HEK293 (cell line): Measurements from ENCODE around the gene FAM240A.

Source experiments
- ZBTB17 ChIP-seq: fragments of 450-650 bp; formaldehyde crosslinking; IDR thresholded peaks from 2 replicates; pipeline ENCODE4 v1.5.1; 2016; ENCODE audit warnings: missing biosample characterization, missing genetic modification characterization
- ZNF530 ChIP-seq: fragments of 450-650 bp; formaldehyde crosslinking; IDR thresholded peaks from 2 replicates; pipeline ENCODE4 v1.5.1; 2016; ENCODE audit warnings: low read depth, missing biosample characterization, missing genetic modification characterization
- ZSCAN30 ChIP-seq: fragments of 450-650 bp; IDR thresholded peaks from 2 replicates; pipeline ENCODE4 v1.5.1; 2018; ENCODE audit warnings: missing biosample characterization, mild to moderate bottlenecking, missing genetic modification characterization, moderate library complexity
- TF ChIP-seq, protein P1 (sequence below): fragments of 450-650 bp; formaldehyde crosslinking; IDR thresholded peaks from 2 replicates; pipeline ENCODE4 v1.5.1; 2016; ENCODE audit warnings: missing biosample characterization, missing genetic modification characterization
- TF ChIP-seq, protein P2 (sequence below): fragments of 450-650 bp; formaldehyde crosslinking; IDR thresholded peaks from 2 replicates; pipeline ENCODE4 v1.5.1; 2016; ENCODE audit warnings: missing biosample characterization, missing genetic modification characterization, low read depth
- TF ChIP-seq, protein P3 (sequence below): fragments of 450-650 bp; formaldehyde crosslinking; IDR thresholded peaks from 2 replicates; pipeline ENCODE4 v1.5.1; 2016; ENCODE audit warnings: missing biosample characterization, missing genetic modification characterization

DNA sequence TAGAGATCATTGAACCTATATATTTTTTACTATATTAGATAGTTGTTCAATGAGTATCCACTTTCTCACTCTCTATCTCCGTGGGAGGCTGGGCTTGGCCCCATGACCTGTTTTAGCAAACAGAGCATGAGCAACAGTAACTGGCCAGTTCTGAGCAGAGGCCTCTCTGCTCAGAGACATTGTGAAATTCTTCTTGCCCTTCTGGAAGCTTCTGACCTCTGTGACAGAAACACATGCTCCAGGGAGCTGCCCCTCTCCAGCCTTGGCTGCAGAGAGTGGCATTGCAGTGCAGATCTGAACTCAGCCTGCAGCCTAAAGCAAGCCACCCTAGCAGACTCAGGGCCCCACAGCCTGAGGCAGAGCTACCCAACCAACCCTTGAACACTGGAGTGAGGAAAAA lies 20.5 kb downstream of the FAM240A start:
- TF ChIP-seq, protein P1, sequence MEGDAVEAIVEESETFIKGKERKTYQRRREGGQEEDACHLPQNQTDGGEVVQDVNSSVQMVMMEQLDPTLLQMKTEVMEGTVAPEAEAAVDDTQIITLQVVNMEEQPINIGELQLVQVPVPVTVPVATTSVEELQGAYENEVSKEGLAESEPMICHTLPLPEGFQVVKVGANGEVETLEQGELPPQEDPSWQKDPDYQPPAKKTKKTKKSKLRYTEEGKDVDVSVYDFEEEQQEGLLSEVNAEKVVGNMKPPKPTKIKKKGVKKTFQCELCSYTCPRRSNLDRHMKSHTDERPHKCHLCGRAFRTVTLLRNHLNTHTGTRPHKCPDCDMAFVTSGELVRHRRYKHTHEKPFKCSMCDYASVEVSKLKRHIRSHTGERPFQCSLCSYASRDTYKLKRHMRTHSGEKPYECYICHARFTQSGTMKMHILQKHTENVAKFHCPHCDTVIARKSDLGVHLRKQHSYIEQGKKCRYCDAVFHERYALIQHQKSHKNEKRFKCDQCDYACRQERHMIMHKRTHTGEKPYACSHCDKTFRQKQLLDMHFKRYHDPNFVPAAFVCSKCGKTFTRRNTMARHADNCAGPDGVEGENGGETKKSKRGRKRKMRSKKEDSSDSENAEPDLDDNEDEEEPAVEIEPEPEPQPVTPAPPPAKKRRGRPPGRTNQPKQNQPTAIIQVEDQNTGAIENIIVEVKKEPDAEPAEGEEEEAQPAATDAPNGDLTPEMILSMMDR (tag by site-specific recombination), result no peak
- TF ChIP-seq, protein P2, sequence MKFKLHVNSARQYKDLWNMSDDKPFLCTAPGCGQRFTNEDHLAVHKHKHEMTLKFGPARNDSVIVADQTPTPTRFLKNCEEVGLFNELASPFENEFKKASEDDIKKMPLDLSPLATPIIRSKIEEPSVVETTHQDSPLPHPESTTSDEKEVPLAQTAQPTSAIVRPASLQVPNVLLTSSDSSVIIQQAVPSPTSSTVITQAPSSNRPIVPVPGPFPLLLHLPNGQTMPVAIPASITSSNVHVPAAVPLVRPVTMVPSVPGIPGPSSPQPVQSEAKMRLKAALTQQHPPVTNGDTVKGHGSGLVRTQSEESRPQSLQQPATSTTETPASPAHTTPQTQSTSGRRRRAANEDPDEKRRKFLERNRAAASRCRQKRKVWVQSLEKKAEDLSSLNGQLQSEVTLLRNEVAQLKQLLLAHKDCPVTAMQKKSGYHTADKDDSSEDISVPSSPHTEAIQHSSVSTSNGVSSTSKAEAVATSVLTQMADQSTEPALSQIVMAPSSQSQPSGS (tag by site-specific recombination), result no peak
- no peak for TF ChIP-seq ZBTB17 (tag by site-specific recombination)
- no peak for TF ChIP-seq ZSCAN30
- no peak for TF ChIP-seq ZNF530 (tag by site-specific recombination)
- TF ChIP-seq, protein P3, sequence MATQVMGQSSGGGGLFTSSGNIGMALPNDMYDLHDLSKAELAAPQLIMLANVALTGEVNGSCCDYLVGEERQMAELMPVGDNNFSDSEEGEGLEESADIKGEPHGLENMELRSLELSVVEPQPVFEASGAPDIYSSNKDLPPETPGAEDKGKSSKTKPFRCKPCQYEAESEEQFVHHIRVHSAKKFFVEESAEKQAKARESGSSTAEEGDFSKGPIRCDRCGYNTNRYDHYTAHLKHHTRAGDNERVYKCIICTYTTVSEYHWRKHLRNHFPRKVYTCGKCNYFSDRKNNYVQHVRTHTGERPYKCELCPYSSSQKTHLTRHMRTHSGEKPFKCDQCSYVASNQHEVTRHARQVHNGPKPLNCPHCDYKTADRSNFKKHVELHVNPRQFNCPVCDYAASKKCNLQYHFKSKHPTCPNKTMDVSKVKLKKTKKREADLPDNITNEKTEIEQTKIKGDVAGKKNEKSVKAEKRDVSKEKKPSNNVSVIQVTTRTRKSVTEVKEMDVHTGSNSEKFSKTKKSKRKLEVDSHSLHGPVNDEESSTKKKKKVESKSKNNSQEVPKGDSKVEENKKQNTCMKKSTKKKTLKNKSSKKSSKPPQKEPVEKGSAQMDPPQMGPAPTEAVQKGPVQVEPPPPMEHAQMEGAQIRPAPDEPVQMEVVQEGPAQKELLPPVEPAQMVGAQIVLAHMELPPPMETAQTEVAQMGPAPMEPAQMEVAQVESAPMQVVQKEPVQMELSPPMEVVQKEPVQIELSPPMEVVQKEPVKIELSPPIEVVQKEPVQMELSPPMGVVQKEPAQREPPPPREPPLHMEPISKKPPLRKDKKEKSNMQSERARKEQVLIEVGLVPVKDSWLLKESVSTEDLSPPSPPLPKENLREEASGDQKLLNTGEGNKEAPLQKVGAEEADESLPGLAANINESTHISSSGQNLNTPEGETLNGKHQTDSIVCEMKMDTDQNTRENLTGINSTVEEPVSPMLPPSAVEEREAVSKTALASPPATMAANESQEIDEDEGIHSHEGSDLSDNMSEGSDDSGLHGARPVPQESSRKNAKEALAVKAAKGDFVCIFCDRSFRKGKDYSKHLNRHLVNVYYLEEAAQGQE (tag by site-specific recombination), result no peak
